HCT116 (cell line): ENCODE results near the gene KCNAB2. TPM values are rescaled to one million over a fixed set of nuclear protein-coding genes. Genes with fewer than 3 reads are reported as not detected.

Source experiments
- ATAC-seq: fragments of 200-7000 bp; cut with Tn5 transposase; 2 replicates; pipeline ENCODE4 v1.9.1; 2020; ENCODE audit warnings: mild to moderate bottlenecking, moderate library complexity
- BruUV-seq: library from RNA; stranded (reverse); fragments of 400-500 nt; replicated peaks from 2 replicates; lab custom pipeline; 2021; lab: Mats Ljungman, UMichigan
- CTCF ChIA-PET: fragments of 300-600 bp; sonication (Branson Sonifier 250); formaldehyde crosslinking; loops from one replicate; lab custom pipeline; 2021; ENCODE audit warnings: antibody characterized with exemption; lab: Charles Lee
- POLR2A ChIA-PET: fragments of 300-600, 350-600 bp; sonication (Branson Sonifier 250); formaldehyde crosslinking; loops from one replicate; lab custom pipeline; 2021; ENCODE audit warnings: antibody characterized with exemption; lab: Charles Lee
- RAD21 ChIA-PET, 2 experiments: fragments of 300-600 bp; sonication (Branson Sonifier 250); formaldehyde crosslinking; loops; one replicate each; lab custom pipeline; 2023; ENCODE audit warnings: low total read pairs in 2 of 2; ENCODE audit not compliant: uncharacterized antibody in 2 of 2, unreplicated experiment in 2 of 2, low non-redundant PET in 1 of 2; lab: Charles Lee
- DNase-seq: peaks from one replicate; pipeline ENCODE4 v3.0.0-alpha.2; 2010; ENCODE audit warnings: low read depth, low spot score
- H2AFZ ChIP-seq: fragments of 200-600 bp; shearing (Covaris generic), sonication (generic); 2 replicates; pipeline ENCODE4 v1.6.1; 2017; ENCODE audit warnings: low read depth, mixed run types, mixed read lengths, antibody characterized with exemption, low read length; ENCODE audit not compliant: poor library complexity, severe bottlenecking
- H3K27ac ChIP-seq: 2 replicates; pipeline ENCODE4 v1.5.1; 2012; ENCODE audit warnings: low read depth, low read length
- H3K27me3 ChIP-seq: fragments of 200-600 bp; sonication (generic); 2 replicates; pipeline ENCODE4 v1.6.1; 2016; ENCODE audit warnings: mixed run types, low read length, mixed read lengths; ENCODE audit not compliant: insufficient read depth
- H3K36me3 ChIP-seq, 2 experiments: fragments of 200-500 bp in 1 of 2; fragments of 200-600 bp in 1 of 2; sonication (Bioruptor generic) in 1 of 2; sonication (generic) in 1 of 2; 2 replicates each; pipeline versions ENCODE4 v1.5.1 to v1.6.1; 2014 to 2016; ENCODE audit warnings: low read length in 2 of 2, inconsistent platforms in 1 of 2, mixed read lengths in 1 of 2, mixed run types in 1 of 2; ENCODE audit not compliant: insufficient read depth in 2 of 2, control insufficient read depth in 1 of 2
- H3K4me1 ChIP-seq, 2 experiments: fragments of 200-600 bp in 1 of 2; sonication (generic) in 1 of 2; 2 replicates each; pipeline versions ENCODE4 v1.5.1 to v1.6.1; 2012 to 2017; ENCODE audit warnings: low read length in 2 of 2, inconsistent platforms in 1 of 2, mild to moderate bottlenecking in 1 of 2, mixed read lengths in 1 of 2, mixed run types in 1 of 2, moderate library complexity in 1 of 2; ENCODE audit not compliant: insufficient read depth in 2 of 2, control insufficient read depth in 1 of 2
- H3K4me2 ChIP-seq: fragments of 200-600 bp; sonication (generic); 2 replicates; pipeline ENCODE4 v1.6.1; 2017; ENCODE audit warnings: mixed run types, low read length, mixed read lengths
- H3K4me3 ChIP-seq, 2 experiments: fragments of 200-600 bp in 1 of 2; sonication (generic) in 1 of 2; replicated peaks in 1 of 2; 2 replicates each; pipeline ENCODE4 v1.5.1; 2011 to 2016; ENCODE audit warnings: low read length in 2 of 2, control low read depth in 1 of 2, low read depth in 1 of 2, mild to moderate bottlenecking in 1 of 2, mixed read lengths in 1 of 2, mixed run types in 1 of 2
- H3K79me2 ChIP-seq: fragments of 200-600 bp; sonication (generic); 2 replicates; pipeline ENCODE4 v1.6.1; 2017; ENCODE audit warnings: mild to moderate bottlenecking, mixed run types, low read length, moderate library complexity, mixed read lengths; ENCODE audit not compliant: insufficient read depth
- H3K9ac ChIP-seq: fragments of 200-600 bp; sonication (generic); 2 replicates; pipeline ENCODE4 v1.6.1; 2016; ENCODE audit warnings: low read length, mixed read lengths
- H3K9me2 ChIP-seq: fragments of 200-600 bp; sonication (generic), shearing (Covaris generic); 2 replicates; pipeline ENCODE4 v1.6.1; 2017; ENCODE audit warnings: mixed run types, mild to moderate bottlenecking, moderate library complexity; ENCODE audit not compliant: insufficient read depth
- H3K9me3 ChIP-seq, 2 experiments: fragments of 200-500 bp in 1 of 2; fragments of 200-600 bp in 1 of 2; sonication (Bioruptor generic) in 1 of 2; sonication (generic) in 1 of 2; 2 replicates each; pipeline ENCODE4 v1.6.1; 2014 to 2017; ENCODE audit warnings: low read length in 2 of 2, mixed read lengths in 2 of 2, inconsistent platforms in 1 of 2, low read depth in 1 of 2, mild to moderate bottlenecking in 1 of 2, mixed run types in 1 of 2, moderate library complexity in 1 of 2; ENCODE audit not compliant: control insufficient read depth in 1 of 2, insufficient read depth in 1 of 2
- H4K20me1 ChIP-seq: fragments of 200-600 bp; sonication (generic), shearing (Covaris generic); 2 replicates; pipeline ENCODE4 v1.6.1; 2017; ENCODE audit warnings: mixed run types, mild to moderate bottlenecking, moderate library complexity; ENCODE audit not compliant: insufficient read depth
- CBX3 ChIP-seq: IDR thresholded peaks from 2 replicates; pipeline ENCODE4 v1.6.1; 2012; ENCODE audit warnings: low read depth
- FOSL1 ChIP-seq: IDR thresholded peaks from 2 replicates; pipeline ENCODE4 v1.6.1; 2012; ENCODE audit warnings: low read depth
- JUND ChIP-seq: IDR thresholded peaks from 2 replicates; pipeline ENCODE4 v1.6.1; 2012
- MAX ChIP-seq: IDR thresholded peaks from 2 replicates; pipeline ENCODE4 v1.6.1; 2012
- RAD21 ChIP-seq: IDR thresholded peaks from 2 replicates; pipeline ENCODE4 v1.6.1; 2012; ENCODE audit warnings: low read depth, mild to moderate bottlenecking
- REST ChIP-seq: IDR thresholded peaks from 2 replicates; pipeline ENCODE4 v1.6.1; 2012; ENCODE audit warnings: low read depth
- SP1 ChIP-seq: IDR thresholded peaks from 2 replicates; pipeline ENCODE4 v1.6.1; 2012; ENCODE audit warnings: low read depth
- YY1 ChIP-seq: IDR thresholded peaks from 2 replicates; pipeline ENCODE4 v1.6.1; 2011; ENCODE audit warnings: low read length, low read depth, moderate library complexity, mild to moderate bottlenecking; ENCODE audit not compliant: insufficient replicate concordance; ENCODE audit errors: extremely low read depth
- ZFX ChIP-seq: fragments of 450-650 bp; IDR thresholded peaks from 2 replicates; pipeline ENCODE4 v1.6.1; 2017
- ZNF274 ChIP-seq: fragments of 200-500 bp; sonication (Bioruptor generic); IDR thresholded peaks from 2 replicates; pipeline ENCODE4 v1.6.1; 2014; ENCODE audit warnings: mild to moderate bottlenecking, low read depth, low read length, inconsistent platforms
- intact Hi-C: fragments of 100-400 bp; cut with micrococcal nuclease; formaldehyde crosslinking; loops from 2 replicates; pipeline ENCODE4 v1.10.0; 2022
- total RNA-seq: library from RNA; stranded (reverse); gene quantifications from one replicate; pipeline ENCODE4 v1.2.1, GENCODE V29; 2021; ENCODE audit not compliant: unreplicated experiment

Gene KCNAB2
- total RNA-seq, 1 experiment from 2014 or later = 18.1 TPM

GRCh38 chr1:6006882-6007281, 38.8 kb upstream of the KCNAB2 start:
- no peak overlapping the region for H2AFZ ChIP-seq
- ChIA-PET CTCF (no interaction called here), POLR2A (no interaction called here), RAD21 (no interaction called here)
- no peak overlapping the region for H3K9ac ChIP-seq
- no peak for ATAC-seq
- no peaks in the 10 kb centered on the region for H3K79me2 ChIP-seq
- no peak overlapping the region for H3K4me3 ChIP-seq
- H3K27ac ChIP-seq = no peak overlapping the region
- intact Hi-C loops = no loop called here
- BruUV-seq = no TSS peak
- no peaks in the 10 kb centered on the region for H4K20me1 ChIP-seq
- no peaks in the 10 kb centered on the region for H3K9me3 ChIP-seq
- no peak for DNase-seq
- no peak overlapping the region for H3K4me2 ChIP-seq
- H3K4me1 ChIP-seq = peaks cover 5 to 7% of the 10 kb centered on the region in 2 experiments
- no peaks in the 10 kb centered on the region for H3K27me3 ChIP-seq
- H3K36me3 ChIP-seq = no peaks in the 10 kb centered on the region
- TF ChIP-seq MAX (no peak), RAD21 (no peak)
- H3K9me2 ChIP-seq = no peaks in the 10 kb centered on the region

- POLR2A ChIA-PET = no interaction called here
- RAD21 ChIA-PET = no interaction called here
- H3K9ac ChIP-seq = no peak overlapping the region
- H3K9me3 ChIP-seq = no peaks in the 10 kb centered on the region
- H2AFZ ChIP-seq = no peak overlapping the region
- no TSS peak for BruUV-seq
- no peak for ATAC-seq
- H4K20me1 ChIP-seq = no peaks in the 10 kb centered on the region
- H3K4me1 ChIP-seq = peaks cover 0 to under 1% of the 10 kb centered on the region in 2 experiments; a peak in 2 of 4 replicates
- H3K27me3 ChIP-seq = no peaks in the 10 kb centered on the region
- no peak for DNase-seq
- no peak for TF ChIP-seq RAD21
- TF ChIP-seq FOSL1 = no peak
- no peak for TF ChIP-seq SP1
- TF ChIP-seq ZFX = no peak
- no peak for TF ChIP-seq YY1
- no peak for TF ChIP-seq ZNF274
- TF ChIP-seq REST = no peak
- TF ChIP-seq CBX3 = no peak
- no peak for TF ChIP-seq JUND
- H3K9me2 ChIP-seq = no peaks in the 10 kb centered on the region
- no peaks in the 10 kb centered on the region for H3K79me2 ChIP-seq
- no peaks in the 10 kb centered on the region for H3K36me3 ChIP-seq
- intact Hi-C loops = no loop called here
- H3K4me2 ChIP-seq = no peak overlapping the region
- H3K27ac ChIP-seq = no peak overlapping the region
- no peak overlapping the region for H3K4me3 ChIP-seq
- CTCF ChIA-PET = no interaction called here
Measured at GRCh38 chr1:6007318-6008083, 38.2 kb upstream of the KCNAB2 start.
